Glutamatergic neuron (in vitro differentiated cells): ENCODE data around the gene LYPD5. TPM values are rescaled to one million over a fixed set of nuclear protein-coding genes. Genes with fewer than 3 reads are reported as not detected.

ENCODE experiments used
- DNase-seq: peaks from one replicate; pipeline ENCODE4 v3.0.0; 2022
- H3K27ac Mint-ChIP-seq: one replicate; pipeline ENCODE4 v1.8.0; 2020; ENCODE audit warnings: mild to moderate bottlenecking, mixed read lengths, inconsistent platforms; ENCODE audit not compliant: unreplicated experiment
- H3K27me3 Mint-ChIP-seq: one replicate; pipeline ENCODE4 v1.8.0; 2020; ENCODE audit warnings: mild to moderate bottlenecking, moderate library complexity, mixed read lengths, inconsistent platforms; ENCODE audit not compliant: unreplicated experiment
- H3K36me3 Mint-ChIP-seq: one replicate; pipeline ENCODE4 v1.8.0; 2020; ENCODE audit warnings: mild to moderate bottlenecking, mixed read lengths, inconsistent platforms; ENCODE audit not compliant: unreplicated experiment
- H3K4me1 Mint-ChIP-seq: one replicate; pipeline ENCODE4 v1.8.0; 2020; ENCODE audit warnings: mild to moderate bottlenecking, low read depth, mixed read lengths, inconsistent platforms; ENCODE audit not compliant: unreplicated experiment
- H3K4me3 Mint-ChIP-seq: one replicate; pipeline ENCODE4 v1.8.0; 2020; ENCODE audit warnings: mild to moderate bottlenecking, mixed read lengths, inconsistent platforms; ENCODE audit not compliant: unreplicated experiment
- H3K9me3 Mint-ChIP-seq: one replicate; pipeline ENCODE4 v1.8.0; 2020; ENCODE audit warnings: mild to moderate bottlenecking, moderate library complexity, mixed read lengths, inconsistent platforms; ENCODE audit not compliant: unreplicated experiment
- total RNA-seq: library from RNA; stranded (reverse); fragmentation: NEBNext Ultra II Directional; extraction: Animal tissue kit (Norgen Biotek cat#: 25700); gene quantifications from one replicate; pipeline ENCODE4 v1.2.1, GENCODE V29; 2021; ENCODE audit not compliant: unreplicated experiment
- TF ChIP-seq, protein P1 (sequence below): fragments of 200-600 bp; sonication (generic); IDR thresholded peaks from one replicate; pipeline ENCODE4 v1.5.0; 2021; ENCODE audit not compliant: partially characterized antibody, unreplicated experiment

LYPD5 gene
- total RNA-seq, 1 donor from 2014 or later, result not detected

DNA sequence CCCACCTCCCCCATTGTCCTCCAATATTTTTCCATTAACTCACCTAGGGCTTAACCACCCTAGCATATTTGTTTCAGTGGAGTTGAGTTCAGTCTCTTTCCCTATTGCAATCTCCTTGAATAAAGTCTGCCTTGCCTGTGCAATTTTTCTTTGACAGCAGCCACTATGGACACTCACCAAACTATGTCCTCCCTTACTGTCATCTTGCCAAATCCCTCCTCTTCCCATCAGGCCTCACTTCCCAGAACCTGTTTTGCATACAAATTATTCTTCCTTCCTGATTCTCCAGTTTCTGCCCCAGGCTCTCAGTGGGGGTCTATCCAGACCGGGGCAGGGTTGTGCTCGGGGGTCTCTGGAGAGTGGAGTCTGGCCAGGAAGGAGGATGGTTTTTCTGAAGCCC is 2.2 kb upstream of the LYPD5 start:
- Mint-ChIP-seq H3K36me3 (no peaks in the 10 kb centered on the region), H3K9me3 (no peaks in the 10 kb centered on the region), H3K4me1 (no peaks in the 10 kb centered on the region), H3K4me3 (no peak overlapping the region), H3K27me3 (peaks cover 2% of the 10 kb centered on the region), H3K27ac (no peak overlapping the region)
- no peak for DNase-seq
- TF ChIP-seq, protein P1, sequence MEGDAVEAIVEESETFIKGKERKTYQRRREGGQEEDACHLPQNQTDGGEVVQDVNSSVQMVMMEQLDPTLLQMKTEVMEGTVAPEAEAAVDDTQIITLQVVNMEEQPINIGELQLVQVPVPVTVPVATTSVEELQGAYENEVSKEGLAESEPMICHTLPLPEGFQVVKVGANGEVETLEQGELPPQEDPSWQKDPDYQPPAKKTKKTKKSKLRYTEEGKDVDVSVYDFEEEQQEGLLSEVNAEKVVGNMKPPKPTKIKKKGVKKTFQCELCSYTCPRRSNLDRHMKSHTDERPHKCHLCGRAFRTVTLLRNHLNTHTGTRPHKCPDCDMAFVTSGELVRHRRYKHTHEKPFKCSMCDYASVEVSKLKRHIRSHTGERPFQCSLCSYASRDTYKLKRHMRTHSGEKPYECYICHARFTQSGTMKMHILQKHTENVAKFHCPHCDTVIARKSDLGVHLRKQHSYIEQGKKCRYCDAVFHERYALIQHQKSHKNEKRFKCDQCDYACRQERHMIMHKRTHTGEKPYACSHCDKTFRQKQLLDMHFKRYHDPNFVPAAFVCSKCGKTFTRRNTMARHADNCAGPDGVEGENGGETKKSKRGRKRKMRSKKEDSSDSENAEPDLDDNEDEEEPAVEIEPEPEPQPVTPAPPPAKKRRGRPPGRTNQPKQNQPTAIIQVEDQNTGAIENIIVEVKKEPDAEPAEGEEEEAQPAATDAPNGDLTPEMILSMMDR, result no peak

DNA sequence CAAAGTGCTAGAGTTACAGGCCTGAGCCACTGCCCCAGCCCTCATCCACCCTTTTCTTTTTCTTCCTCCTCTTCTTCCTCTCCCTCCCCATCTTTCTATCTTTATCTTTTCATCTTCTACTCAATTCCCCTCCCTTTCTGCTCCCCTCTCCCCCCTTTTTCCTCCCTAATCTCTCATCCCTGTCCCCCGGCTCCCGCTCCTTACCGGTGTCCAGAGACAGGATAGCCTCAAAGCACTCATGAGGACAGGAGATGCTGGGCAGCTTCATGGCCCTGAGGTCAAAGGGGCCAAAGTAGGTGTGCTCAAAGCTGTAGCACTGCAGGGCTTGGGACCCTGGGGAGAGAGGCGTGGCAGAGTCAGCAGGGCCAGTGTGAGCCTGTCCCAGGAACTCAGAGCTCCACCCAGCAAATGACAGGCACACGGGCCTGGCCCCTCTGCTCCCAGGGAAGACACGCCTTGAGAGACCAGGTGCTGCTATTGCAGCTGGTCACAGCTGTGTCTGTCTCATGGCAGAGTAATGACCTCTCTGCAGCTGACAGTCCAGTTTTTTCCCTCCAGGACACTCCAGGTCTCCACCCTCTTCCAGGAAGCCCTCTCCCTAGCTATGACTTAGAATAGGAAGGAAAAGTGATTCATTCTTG is 2.6 kb downstream of the LYPD5 start:
- H3K27ac Mint-ChIP-seq, result no peak overlapping the region
- H3K4me3 Mint-ChIP-seq, result no peak overlapping the region
- no peak for DNase-seq
- TF ChIP-seq, protein P1, result no peak
- H3K27me3 Mint-ChIP-seq, result peaks cover 17% of the 10 kb centered on the region
- H3K36me3 Mint-ChIP-seq, result peaks cover 4% of the 10 kb centered on the region
- H3K9me3 Mint-ChIP-seq, result peaks cover 4% of the 10 kb centered on the region
- no peaks in the 10 kb centered on the region for H3K4me1 Mint-ChIP-seq

DNA sequence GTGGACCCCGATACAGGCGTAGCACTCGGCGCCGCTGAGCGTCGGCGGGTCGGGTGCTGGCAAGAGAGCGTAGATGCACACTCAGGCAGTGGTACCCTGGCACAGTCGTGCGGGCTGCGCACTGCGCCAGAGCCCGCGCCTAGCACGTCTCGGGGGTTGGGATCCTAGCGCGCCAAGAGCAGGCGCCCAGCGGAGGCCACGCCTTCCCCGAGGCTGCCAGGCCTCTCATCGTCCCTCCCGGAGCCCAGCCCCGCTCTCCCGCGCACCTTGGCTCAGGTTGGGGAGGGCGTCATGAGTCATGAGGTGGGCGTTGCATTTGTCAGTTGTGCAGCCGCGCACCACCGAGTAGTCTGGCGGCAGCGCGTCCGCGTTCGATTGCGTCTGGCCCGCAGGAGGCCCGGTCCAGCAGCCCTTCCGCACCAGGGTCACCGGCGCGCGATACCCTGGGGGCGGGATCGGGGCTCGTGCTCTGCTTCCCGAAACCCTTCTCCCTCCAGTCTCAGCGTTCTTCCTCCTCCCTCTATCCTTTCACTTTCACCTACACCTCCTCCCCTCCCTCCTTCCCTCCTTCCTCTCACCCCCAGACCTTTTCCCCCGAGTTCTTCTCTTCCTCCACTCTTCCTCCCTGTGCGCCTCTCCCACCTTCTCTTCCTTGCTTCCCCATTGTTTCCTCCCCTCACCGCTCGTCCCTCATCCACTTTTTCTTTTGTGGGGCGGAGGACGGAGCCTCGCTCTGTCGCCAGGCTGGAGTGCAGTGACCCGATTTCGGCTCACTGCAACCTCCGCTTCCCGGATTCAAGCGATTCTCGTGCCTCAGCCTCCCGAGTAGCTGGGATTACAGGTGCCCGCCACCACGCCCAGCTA is 3.5 kb downstream of the LYPD5 start:
- Mint-ChIP-seq H3K27ac (no peak overlapping the region), H3K9me3 (peaks cover 4% of the 10 kb centered on the region), H3K4me3 (peak overlapping the region; percentile 49), H3K27me3 (peaks cover 17% of the 10 kb centered on the region), H3K4me1 (no peaks in the 10 kb centered on the region), H3K36me3 (peaks cover 4% of the 10 kb centered on the region)
- no peak for DNase-seq
- TF ChIP-seq, protein P1, result no peak

DNA sequence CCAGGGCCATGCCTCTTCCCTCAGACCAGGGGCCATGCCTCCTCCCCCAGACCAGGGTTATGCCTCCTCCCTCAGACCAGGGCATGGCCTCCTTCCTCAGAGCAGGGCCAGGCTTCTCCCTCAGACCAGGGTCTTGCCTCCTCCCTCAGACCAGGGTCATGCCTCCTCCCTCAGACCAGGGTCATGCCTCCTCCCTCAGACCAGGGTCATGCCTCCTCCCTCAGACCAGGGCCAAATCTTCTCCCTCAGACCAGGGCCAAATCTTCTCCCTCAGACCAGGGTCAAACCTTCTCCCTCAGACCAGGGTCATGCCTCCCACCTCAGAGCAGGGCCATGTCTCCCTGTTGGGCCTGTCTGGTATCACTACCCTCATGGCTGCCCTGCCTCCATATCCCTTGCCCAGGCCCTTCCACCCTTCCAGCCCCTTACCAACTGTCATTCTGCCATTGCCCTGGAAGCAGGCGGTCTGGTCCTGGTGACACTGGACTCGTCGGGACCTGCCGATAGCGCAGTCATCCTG is 4.2 kb downstream of the LYPD5 start:
- no peak overlapping the region for H3K27ac Mint-ChIP-seq
- no peak overlapping the region for H3K4me3 Mint-ChIP-seq
- no peak for DNase-seq
- peaks cover 4% of the 10 kb centered on the region for H3K36me3 Mint-ChIP-seq
- TF ChIP-seq, protein P1, result no peak
- H3K9me3 Mint-ChIP-seq, result peaks cover 4% of the 10 kb centered on the region
- no peaks in the 10 kb centered on the region for H3K4me1 Mint-ChIP-seq
- H3K27me3 Mint-ChIP-seq, result peaks cover 19% of the 10 kb centered on the region

DNA sequence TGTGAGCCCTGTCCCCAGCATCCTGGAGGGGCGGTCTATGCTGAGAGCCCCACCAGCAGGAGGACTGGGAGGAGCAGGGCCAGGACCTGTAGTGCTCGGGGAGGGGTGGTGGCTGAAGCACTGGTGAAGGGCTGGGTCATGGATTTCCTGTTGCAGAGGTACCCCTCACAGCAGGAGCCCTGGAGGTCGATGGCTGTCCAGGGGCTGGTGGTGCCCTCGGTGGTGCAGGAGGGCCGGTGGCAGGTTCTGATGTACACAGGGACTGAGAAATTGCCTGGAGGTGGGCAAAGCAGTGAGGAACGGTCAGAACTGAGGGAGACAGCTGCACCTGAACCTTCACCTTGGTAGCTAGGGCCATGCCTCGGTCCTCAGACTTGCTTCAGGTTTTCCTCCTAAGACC is 4.7 kb downstream of the LYPD5 start:
- Mint-ChIP-seq H3K36me3 (peaks cover 4% of the 10 kb centered on the region), H3K4me1 (no peaks in the 10 kb centered on the region), H3K9me3 (peaks cover 4% of the 10 kb centered on the region), H3K4me3 (no peak overlapping the region), H3K27ac (no peak overlapping the region), H3K27me3 (peaks cover 19% of the 10 kb centered on the region)
- TF ChIP-seq, protein P1, result no peak
- DNase-seq, result no peak
